GM18505 (cell line): ENCODE results near the gene GPS1.

ENCODE experiments used
- ATAC-seq: cut with Tn5 transposase; IDR thresholded peaks from one replicate; pipeline ENCODE4 v1.9.1; 2021; ENCODE audit not compliant: unreplicated experiment
- POLR2A ChIP-seq: IDR thresholded peaks from 4 replicates; pipeline ENCODE4 v1.6.1; 2011; ENCODE audit warnings: borderline replicate concordance; ENCODE audit not compliant: insufficient read depth, insufficient read length; ENCODE audit errors: extremely low read depth

The GPS1 gene

GRCh38 chr17:82053556-82054263, 2.0 kb downstream of the GPS1 start:
- no peak for TF ChIP-seq POLR2A
- no peak for ATAC-seq

- no peak for TF ChIP-seq POLR2A
- ATAC-seq: no peak
Measured at GRCh38 chr17:82054351-82055022, 2.8 kb downstream of the GPS1 start.

- no peak for ATAC-seq
- TF ChIP-seq POLR2A: peak; percentile 6
Measured at GRCh38 chr17:82055023-82055964, 3.6 kb downstream of the GPS1 start.

GRCh38 chr17:82055965-82056728, 4.4 kb downstream of the GPS1 start:
- no peak for TF ChIP-seq POLR2A
- no peak for ATAC-seq

- ATAC-seq: no peak
- TF ChIP-seq POLR2A: no peak
Measured at GRCh38 chr17:82056729-82057621, 5.3 kb downstream of the GPS1 start.

- ATAC-seq: no peak
- TF ChIP-seq POLR2A: no peak
Measured at GRCh38 chr17:82058230-82058854, 6.6 kb downstream of the GPS1 start.

- no peak for TF ChIP-seq POLR2A
- no peak for ATAC-seq
Measured at GRCh38 chr17:82058855-82059249, 7.2 kb downstream of the GPS1 start.

- TF ChIP-seq POLR2A: no peak
- ATAC-seq: no peak
Measured at GRCh38 chr17:82059272-82060000, 7.7 kb downstream of the GPS1 start.

GRCh38 chr17:82060001-82060380, 8.3 kb downstream of the GPS1 start:
- TF ChIP-seq POLR2A: no peak
- ATAC-seq: no peak

GRCh38 chr17:82060614-82061013, 8.9 kb downstream of the GPS1 start:
- no peak for TF ChIP-seq POLR2A
- ATAC-seq: no peak
